A549 (cell line): ENCODE results near the gene NUP188. TPM values are rescaled to one million over a fixed set of nuclear protein-coding genes. Genes with fewer than 3 reads are reported as not detected.

Source experiments
- ATAC-seq, 2 experiments: fragments of 200-7000 bp in 1 of 2; fragments of >200 bp in 1 of 2; cut with Nextera tagmentation in 1 of 2; cut with Tn5 transposase in 1 of 2; 3 replicates each; pipeline versions ENCODE4 v1.8.0 to v1.9.1; 2018 to 2020; ENCODE audit warnings: mild to moderate bottlenecking in 1 of 2, moderate library complexity in 1 of 2
- CTCF ChIA-PET: fragments of 300-600 bp; sonication (Branson Sonifier 250); formaldehyde crosslinking; extraction: SDS; loops from one replicate; lab custom pipeline; 2021; ENCODE audit warnings: antibody characterized with exemption, inconsistent platforms; lab: Yijun Ruan, JAX
- POLR2A ChIA-PET: fragments of 350-600 bp; formaldehyde crosslinking; extraction: SDS; loops from one replicate; lab custom pipeline; 2021; ENCODE audit warnings: antibody characterized with exemption, inconsistent platforms; lab: Yijun Ruan, JAX
- DNase-seq, 2 experiments: peaks; one replicate each; pipeline versions ENCODE4 v3.0.0 to v3.0.0-alpha.2; 2011 to 2016; ENCODE audit warnings: low read depth in 1 of 2, low spot score in 1 of 2
- FAIRE-seq: peaks from 2 replicates; lab custom pipeline; 2011; peaks lifted over from hg19 to GRCh38; lab: Jason Lieb, UNC
- H3K27ac ChIP-seq, 2 experiments: fragments of >200 bp; sonication (Bioruptor Twin); formaldehyde crosslinking; 3 replicates each; pipeline ENCODE4 v1.5.1; 2016 to 2017
- H3K4me1 ChIP-seq: fragments of >200 bp; sonication (Bioruptor Twin); formaldehyde crosslinking; 3 replicates; pipeline ENCODE4 v1.6.1; 2016
- H3K4me2 ChIP-seq: fragments of >200 bp; sonication (Bioruptor Twin); formaldehyde crosslinking; 3 replicates; pipeline ENCODE4 v1.6.1; 2016
- H3K4me3 ChIP-seq: fragments of >200 bp; sonication (Bioruptor Twin); formaldehyde crosslinking; 3 replicates; pipeline ENCODE4 v1.5.1; 2016
- H3K9me3 ChIP-seq: fragments of >200 bp; sonication (Bioruptor Twin); formaldehyde crosslinking; 3 replicates; pipeline ENCODE4 v1.6.1; 2016
- ATOH8 ChIP-seq: fragments of 250-450 bp; sonication (Bioruptor Pico); IDR thresholded peaks from 2 replicates; pipeline ENCODE4 v1.5.0; 2020; ENCODE audit warnings: low read depth, mild to moderate bottlenecking, moderate library complexity
- CBX2 ChIP-seq: fragments of 200-600 bp; sonication (generic); IDR thresholded peaks from 2 replicates; pipeline ENCODE4 v1.6.1; 2016; ENCODE audit warnings: low read depth, mild to moderate bottlenecking, borderline replicate concordance
- CHD4 ChIP-seq: fragments of 200-600 bp; sonication (generic); IDR thresholded peaks from 2 replicates; pipeline ENCODE4 v1.6.1; 2016; ENCODE audit warnings: antibody characterized with exemption, mild to moderate bottlenecking, borderline replicate concordance
- EHMT2 ChIP-seq: fragments of 200-600 bp; sonication (generic); IDR thresholded peaks from 2 replicates; pipeline ENCODE4 v1.6.1; 2016; ENCODE audit warnings: antibody characterized with exemption, low read depth, mild to moderate bottlenecking, moderate library complexity
- ELK1 ChIP-seq: fragments of 150-350 bp; IDR thresholded peaks from 2 replicates; pipeline ENCODE4 v1.6.1; 2014; ENCODE audit warnings: low read depth, mild to moderate bottlenecking, low read length
- FOSB ChIP-seq: fragments of 250-450 bp; sonication (Bioruptor Pico); IDR thresholded peaks from 2 replicates; pipeline ENCODE4 v1.5.0; 2020; ENCODE audit warnings: mild to moderate bottlenecking, moderate library complexity
- FOSL2 ChIP-seq, 2 experiments: fragments of 450-650 bp in 1 of 2; fragments of >200 bp in 1 of 2; sonication (Bioruptor Twin) in 1 of 2; formaldehyde crosslinking; IDR thresholded peaks; 2 replicates each; pipeline versions ENCODE4 v1.5.0 to v1.6.1; 2016 to 2020; ENCODE audit warnings: mild to moderate bottlenecking in 1 of 2, moderate library complexity in 1 of 2
- GATA3 ChIP-seq: IDR thresholded peaks from 2 replicates; pipeline ENCODE4 v1.6.1; 2012; ENCODE audit warnings: borderline replicate concordance
- HDAC2 ChIP-seq: fragments of 200-600 bp; sonication (generic); IDR thresholded peaks from 2 replicates; pipeline ENCODE4 v1.6.1; 2016
- HES2 ChIP-seq: fragments of >200 bp; sonication (Bioruptor Twin); formaldehyde crosslinking; IDR thresholded peaks from 2 replicates; pipeline ENCODE4 v1.6.1; 2016
- HMGXB4 ChIP-seq: fragments of 250-450 bp; sonication (Bioruptor Pico); IDR thresholded peaks from 2 replicates; pipeline ENCODE4 v1.5.0; 2021; ENCODE audit warnings: mild to moderate bottlenecking, moderate library complexity, borderline replicate concordance
- HOXA7 ChIP-seq: fragments of 250-450 bp; sonication (Bioruptor Pico); IDR thresholded peaks from 2 replicates; pipeline ENCODE4 v1.5.0; 2020; ENCODE audit warnings: mild to moderate bottlenecking, moderate library complexity
- HOXB13 ChIP-seq: fragments of 250-450 bp; sonication (Bioruptor Pico); IDR thresholded peaks from 2 replicates; pipeline ENCODE4 v1.5.0; 2020; ENCODE audit warnings: low read depth, mild to moderate bottlenecking, moderate library complexity
- HOXB5 ChIP-seq: fragments of 250-450 bp; sonication (Bioruptor Pico); IDR thresholded peaks from 2 replicates; pipeline ENCODE4 v1.5.0; 2020; ENCODE audit warnings: mild to moderate bottlenecking, moderate library complexity
- JUNB ChIP-seq: fragments of >200 bp; sonication (Bioruptor Twin); formaldehyde crosslinking; IDR thresholded peaks from 2 replicates; pipeline ENCODE4 v1.6.1; 2016
- MAFK ChIP-seq: fragments of 450-650 bp; IDR thresholded peaks from 2 replicates; pipeline ENCODE4 v1.6.1; 2014; ENCODE audit not compliant: partially characterized antibody
- MAZ ChIP-seq: fragments of 150-350 bp; IDR thresholded peaks from 2 replicates; pipeline ENCODE4 v1.6.1; 2014; ENCODE audit warnings: antibody characterized with exemption, low read depth, low read length, borderline replicate concordance
- MYC ChIP-seq: IDR thresholded peaks from 2 replicates; pipeline ENCODE4 v1.6.1; 2012; ENCODE audit warnings: mild to moderate bottlenecking, inconsistent platforms, low read length, improper control_type of control experiment, borderline replicate concordance
- PBX3 ChIP-seq: IDR thresholded peaks from 2 replicates; pipeline ENCODE4 v1.6.1; 2012
- POLR2A ChIP-seq: IDR thresholded peaks from 2 replicates; pipeline ENCODE4 v1.6.1; 2012; ENCODE audit warnings: mild to moderate bottlenecking, low read length
- RCOR1 ChIP-seq: fragments of 150-350 bp; IDR thresholded peaks from 2 replicates; pipeline ENCODE4 v1.6.1; 2014; ENCODE audit warnings: antibody characterized with exemption, low read length, low read depth
- RFX5 ChIP-seq: fragments of 450-650 bp; IDR thresholded peaks from 2 replicates; pipeline ENCODE4 v1.7.1; 2014; ENCODE audit warnings: antibody characterized with exemption, mild to moderate bottlenecking, moderate library complexity
- SREBF2 ChIP-seq: fragments of 450-650 bp; IDR thresholded peaks from 2 replicates; pipeline ENCODE4 v1.6.1; 2014; ENCODE audit warnings: mild to moderate bottlenecking, moderate library complexity
- ZFP36 ChIP-seq: fragments of 450-650 bp; IDR thresholded peaks from 2 replicates; pipeline ENCODE4 v1.6.1; 2014; ENCODE audit warnings: borderline replicate concordance; ENCODE audit not compliant: partially characterized antibody
- WGBS: methylation state at CpG from one replicate; pipeline ENCODE4 v1.1.6; 2017; ENCODE audit errors: missing lambda C conversion rate; 5-methylcytosine and 5-hydroxymethylcytosine counted together
- polyA plus RNA-seq, 4 experiments: library from polyadenylated mRNA; depleted of rRNA in 3 of 4; stranded (reverse); fragments of >200 nt; fragmentation: RNase III in 1 of 4; extraction: RNeasy Plus Mini Kit Qiagen cat#74134 plus additional on column Dnase treatment in 1 of 4; gene quantifications; 2 replicates in 3 of 4; 3 replicates in 1 of 4; pipeline ENCODE4 v1.2.3, GENCODE V29; 2011 to 2017
- TF ChIP-seq, protein P1 (sequence below): IDR thresholded peaks from 2 replicates; pipeline ENCODE4 v1.6.1; 2012
- TF ChIP-seq, protein P2 (sequence below): fragments of >200 bp; sonication (Bioruptor Twin); formaldehyde crosslinking; IDR thresholded peaks from 3 replicates; pipeline ENCODE4 v1.6.1; 2016
- TF ChIP-seq, protein P3 (sequence below): fragments of 200-600 bp; sonication (generic); IDR thresholded peaks from 2 replicates; pipeline ENCODE4 v1.6.1; 2016; ENCODE audit warnings: antibody characterized with exemption, mild to moderate bottlenecking, moderate library complexity

The NUP188 gene
- polyA plus RNA-seq, 2 of the 4 experiments (the other 2 are of a cell fraction) = 33.2 to 52.3 TPM

GRCh38 chr9:129011761-129012181, 64.3 kb downstream of the NUP188 start:
- Histone ChIP-seq H3K4me3 (no peak overlapping the region), H3K4me1 (no peaks in the 10 kb centered on the region), H3K9me3 (no peaks in the 10 kb centered on the region), H3K4me2 (no peak overlapping the region), H3K27ac (no peak overlapping the region)
- FAIRE-seq (no peak), ATAC-seq (no peak), DNase-seq (no peak)
- 90% methylated on average over 8 of the region's 11 CpGs for WGBS
- TF ChIP-seq POLR2A = no peak
- no peak for TF ChIP-seq ZFP36
- no peak for TF ChIP-seq EHMT2
- TF ChIP-seq FOSL2 (IDR thresholded peaks at IDR 0.05) = no peak
- TF ChIP-seq FOSL2 (CRISPR knock-in tag; IDR thresholded peaks at IDR 0.05) = no peak
- TF ChIP-seq, protein P1, sequence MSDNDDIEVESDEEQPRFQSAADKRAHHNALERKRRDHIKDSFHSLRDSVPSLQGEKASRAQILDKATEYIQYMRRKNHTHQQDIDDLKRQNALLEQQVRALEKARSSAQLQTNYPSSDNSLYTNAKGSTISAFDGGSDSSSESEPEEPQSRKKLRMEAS = no peak
- TF ChIP-seq HMGXB4 (CRISPR knock-in tag) = no peak
- TF ChIP-seq RFX5 = no peak
- TF ChIP-seq RCOR1 = no peak
- no peak for TF ChIP-seq FOSB (CRISPR knock-in tag)
- no peak for TF ChIP-seq HOXB5 (CRISPR knock-in tag)
- no peak for TF ChIP-seq CBX2
- no peak for TF ChIP-seq SREBF2
- no peak for TF ChIP-seq HDAC2
- TF ChIP-seq HOXB13 (CRISPR knock-in tag) = no peak
- no peak for TF ChIP-seq GATA3
- no peak for TF ChIP-seq MYC
- no peak for TF ChIP-seq HES2
- TF ChIP-seq ATOH8 = no peak
- no peak for TF ChIP-seq PBX3
- no peak for TF ChIP-seq MAFK
- ChIA-PET POLR2A (no interaction called here), CTCF (interaction anchor here (0.6 to 1.0 kb wide), 3 partner anchors 10 to 1695 kb away, joined by 3 to 4 read pairs (median 4); no protein-coding TSS in a partner anchor)

DNA sequence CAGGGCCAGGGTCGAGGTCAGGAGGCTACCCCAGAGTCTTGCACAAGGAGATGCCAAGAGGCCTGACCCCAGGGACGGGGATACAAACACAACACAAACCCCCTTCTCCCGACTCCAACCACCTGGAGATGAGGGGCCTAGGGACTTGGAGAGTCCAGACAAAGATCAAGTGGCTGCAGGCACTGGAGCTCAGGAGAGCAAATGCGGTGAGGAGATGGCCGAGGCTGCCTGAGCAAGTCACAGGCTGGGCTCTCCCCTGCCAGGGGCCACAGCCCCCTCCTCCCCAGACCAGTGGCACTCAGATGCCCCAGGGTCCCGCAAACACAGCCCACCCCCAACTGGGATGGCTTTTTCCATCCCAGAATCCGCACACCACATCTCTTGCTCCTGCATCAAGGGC, 64.8 kb downstream of the NUP188 start:
- POLR2A ChIA-PET = no interaction called here
- Histone ChIP-seq H3K9me3 (no peaks in the 10 kb centered on the region), H3K4me2 (no peak overlapping the region), H3K27ac (no peak overlapping the region), H3K4me3 (no peak overlapping the region), H3K4me1 (no peaks in the 10 kb centered on the region)
- DNase-seq (no peak), FAIRE-seq (no peak), ATAC-seq (no peak)
- 82% methylated on average over 7 of the region's 7 CpGs for WGBS
- CTCF ChIA-PET = interaction anchor here (1.0 to 1.1 kb wide), 3 partner anchors 11 to 84 kb away, joined by 3 to 4 read pairs (median 4); no protein-coding TSS in a partner anchor
- TF ChIP-seq HOXB13 (CRISPR knock-in tag) (no peak), CHD4 (no peak), FOSL2 (IDR thresholded peaks at IDR 0.05) (no peak), FOSL2 (CRISPR knock-in tag; IDR thresholded peaks at IDR 0.05) (no peak), HOXA7 (CRISPR knock-in tag) (no peak), RFX5 (no peak), ELK1 (no peak), CBX2 (no peak), JUNB (no peak), MAZ (no peak)
- TF ChIP-seq, protein P1 = no peak
- TF ChIP-seq, protein P2, sequence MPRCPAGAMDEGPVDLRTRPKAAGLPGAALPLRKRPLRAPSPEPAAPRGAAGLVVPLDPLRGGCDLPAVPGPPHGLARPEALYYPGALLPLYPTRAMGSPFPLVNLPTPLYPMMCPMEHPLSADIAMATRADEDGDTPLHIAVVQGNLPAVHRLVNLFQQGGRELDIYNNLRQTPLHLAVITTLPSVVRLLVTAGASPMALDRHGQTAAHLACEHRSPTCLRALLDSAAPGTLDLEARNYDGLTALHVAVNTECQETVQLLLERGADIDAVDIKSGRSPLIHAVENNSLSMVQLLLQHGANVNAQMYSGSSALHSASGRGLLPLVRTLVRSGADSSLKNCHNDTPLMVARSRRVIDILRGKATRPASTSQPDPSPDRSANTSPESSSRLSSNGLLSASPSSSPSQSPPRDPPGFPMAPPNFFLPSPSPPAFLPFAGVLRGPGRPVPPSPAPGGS = no peak
- TF ChIP-seq, protein P3, sequence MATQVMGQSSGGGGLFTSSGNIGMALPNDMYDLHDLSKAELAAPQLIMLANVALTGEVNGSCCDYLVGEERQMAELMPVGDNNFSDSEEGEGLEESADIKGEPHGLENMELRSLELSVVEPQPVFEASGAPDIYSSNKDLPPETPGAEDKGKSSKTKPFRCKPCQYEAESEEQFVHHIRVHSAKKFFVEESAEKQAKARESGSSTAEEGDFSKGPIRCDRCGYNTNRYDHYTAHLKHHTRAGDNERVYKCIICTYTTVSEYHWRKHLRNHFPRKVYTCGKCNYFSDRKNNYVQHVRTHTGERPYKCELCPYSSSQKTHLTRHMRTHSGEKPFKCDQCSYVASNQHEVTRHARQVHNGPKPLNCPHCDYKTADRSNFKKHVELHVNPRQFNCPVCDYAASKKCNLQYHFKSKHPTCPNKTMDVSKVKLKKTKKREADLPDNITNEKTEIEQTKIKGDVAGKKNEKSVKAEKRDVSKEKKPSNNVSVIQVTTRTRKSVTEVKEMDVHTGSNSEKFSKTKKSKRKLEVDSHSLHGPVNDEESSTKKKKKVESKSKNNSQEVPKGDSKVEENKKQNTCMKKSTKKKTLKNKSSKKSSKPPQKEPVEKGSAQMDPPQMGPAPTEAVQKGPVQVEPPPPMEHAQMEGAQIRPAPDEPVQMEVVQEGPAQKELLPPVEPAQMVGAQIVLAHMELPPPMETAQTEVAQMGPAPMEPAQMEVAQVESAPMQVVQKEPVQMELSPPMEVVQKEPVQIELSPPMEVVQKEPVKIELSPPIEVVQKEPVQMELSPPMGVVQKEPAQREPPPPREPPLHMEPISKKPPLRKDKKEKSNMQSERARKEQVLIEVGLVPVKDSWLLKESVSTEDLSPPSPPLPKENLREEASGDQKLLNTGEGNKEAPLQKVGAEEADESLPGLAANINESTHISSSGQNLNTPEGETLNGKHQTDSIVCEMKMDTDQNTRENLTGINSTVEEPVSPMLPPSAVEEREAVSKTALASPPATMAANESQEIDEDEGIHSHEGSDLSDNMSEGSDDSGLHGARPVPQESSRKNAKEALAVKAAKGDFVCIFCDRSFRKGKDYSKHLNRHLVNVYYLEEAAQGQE = no peak
